Stimulated activated naive CD8-positive, alpha-beta T cell treated with anti-CD3 and anti-CD28 coated beads, Interleukin-15, Interleukin-2, amounts not matched to agents 100 ng/mL and 50 ng/mL, for 24 hours (primary cell): ENCODE measurements around the gene AGPAT4.
A peak's percentile ranks its signal among the peaks of the same experiment; 100 is the strongest.

Source experiments
- H3K27ac Mint-ChIP-seq: one replicate; pipeline ENCODE4 v1.8.0; 2021; ENCODE audit warnings: mild to moderate bottlenecking, mixed read lengths
- H3K27me3 Mint-ChIP-seq: one replicate; pipeline ENCODE4 v1.8.0; 2021; ENCODE audit warnings: mixed read lengths
- H3K36me3 Mint-ChIP-seq: one replicate; pipeline ENCODE4 v1.8.0; 2021; ENCODE audit warnings: low read depth, mixed read lengths
- H3K4me1 Mint-ChIP-seq: one replicate; pipeline ENCODE4 v1.8.0; 2021; ENCODE audit warnings: low read depth, mixed read lengths
- H3K4me3 Mint-ChIP-seq: one replicate; pipeline ENCODE4 v1.8.0; 2021; ENCODE audit warnings: mild to moderate bottlenecking, mixed read lengths
- H3K9me3 Mint-ChIP-seq: one replicate; pipeline ENCODE4 v1.8.0; 2021; ENCODE audit warnings: mixed read lengths

Gene AGPAT4

DNA sequence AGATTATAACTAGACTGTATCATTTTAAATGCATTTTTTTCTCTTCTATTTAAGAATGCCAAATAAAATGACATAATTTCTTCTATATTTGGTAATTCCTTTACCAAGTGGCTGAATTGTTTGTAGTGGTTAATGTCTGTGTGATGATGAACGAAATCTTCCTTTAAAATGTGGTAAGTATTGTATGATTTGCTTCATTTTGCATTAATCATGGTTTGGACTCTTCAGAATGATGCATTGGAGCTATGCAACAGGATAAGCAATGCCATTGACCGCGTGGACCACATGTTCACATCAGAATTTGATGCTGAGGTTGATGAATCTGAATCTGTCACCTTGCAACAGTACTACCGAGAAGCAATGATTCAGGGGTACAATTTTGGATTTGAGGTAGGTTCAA lies 182.7 kb downstream of the AGPAT4 start:
- no peaks in the 10 kb centered on the region for H3K9me3 Mint-ChIP-seq
- no peaks in the 10 kb centered on the region for H3K27me3 Mint-ChIP-seq
- no peak overlapping the region for H3K4me3 Mint-ChIP-seq
- no peaks in the 10 kb centered on the region for H3K4me1 Mint-ChIP-seq
- H3K27ac Mint-ChIP-seq, result no peak overlapping the region
- H3K36me3 Mint-ChIP-seq, result peaks cover 64% of the 10 kb centered on the region

GRCh38 chr6:161088676-161089328 lies 185.1 kb downstream of the AGPAT4 start:
- H3K36me3 Mint-ChIP-seq, result peaks cover 62% of the 10 kb centered on the region
- H3K27me3 Mint-ChIP-seq, result no peaks in the 10 kb centered on the region
- H3K4me3 Mint-ChIP-seq, result no peak overlapping the region
- peak overlapping the region; percentile 13 for H3K27ac Mint-ChIP-seq
- H3K4me1 Mint-ChIP-seq, result peaks cover 10% of the 10 kb centered on the region
- no peaks in the 10 kb centered on the region for H3K9me3 Mint-ChIP-seq

GRCh38 chr6:161085246-161085645 lies 188.6 kb downstream of the AGPAT4 start:
- H3K36me3 Mint-ChIP-seq, result peaks cover 33% of the 10 kb centered on the region

DNA sequence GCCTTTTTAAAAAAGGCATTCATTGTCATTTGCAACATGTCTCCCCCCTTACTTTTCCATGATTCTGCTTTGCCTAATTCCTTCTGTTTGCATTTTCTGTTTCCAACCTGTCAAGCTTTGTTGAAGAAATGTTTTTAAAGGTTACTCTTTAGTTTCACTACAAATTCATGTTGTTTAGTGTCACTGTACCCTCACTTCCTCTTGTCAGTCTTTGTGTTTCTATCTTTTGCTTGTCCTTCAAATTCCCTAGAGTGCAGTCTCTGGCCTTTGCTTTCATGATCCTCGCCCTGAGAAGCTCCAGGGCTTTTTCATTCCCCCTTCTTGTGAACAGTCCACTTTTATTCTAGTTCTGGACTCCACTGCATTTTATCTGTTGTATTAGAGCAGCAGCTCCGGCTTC lies 191.6 kb downstream of the AGPAT4 start:
- Mint-ChIP-seq H3K27me3 (no peaks in the 10 kb centered on the region), H3K27ac (no peak overlapping the region), H3K36me3 (peaks cover 15% of the 10 kb centered on the region), H3K4me1 (peaks cover 23% of the 10 kb centered on the region), H3K4me3 (no peak overlapping the region), H3K9me3 (no peaks in the 10 kb centered on the region)

More at GRCh38 chr6:161085246-161085645, 188.6 kb downstream of the AGPAT4 start:
- Mint-ChIP-seq H3K4me3 (no peak overlapping the region), H3K9me3 (no peaks in the 10 kb centered on the region), H3K27me3 (no peaks in the 10 kb centered on the region), H3K4me1 (peaks cover 13% of the 10 kb centered on the region), H3K27ac (peak overlapping the region; percentile 43)

- H3K36me3 Mint-ChIP-seq, result peaks cover 5% of the 10 kb centered on the region
- no peak overlapping the region for H3K4me3 Mint-ChIP-seq
- no peaks in the 10 kb centered on the region for H3K27me3 Mint-ChIP-seq
- peaks cover 23% of the 10 kb centered on the region for H3K4me1 Mint-ChIP-seq
- no peak overlapping the region for H3K27ac Mint-ChIP-seq
- H3K9me3 Mint-ChIP-seq, result no peaks in the 10 kb centered on the region
These were observed 193.4 kb downstream of the AGPAT4 start for GRCh38 chr6:161080263-161080970.
